ENCODE results near the gene ZSCAN31. TPM values are rescaled to one million over a fixed set of nuclear protein-coding genes. Genes with fewer than 3 reads are reported as not detected.

The ZSCAN31 gene
- total RNA-seq, 1 experiment from 2014 or later = 3.5 TPM

DNA sequence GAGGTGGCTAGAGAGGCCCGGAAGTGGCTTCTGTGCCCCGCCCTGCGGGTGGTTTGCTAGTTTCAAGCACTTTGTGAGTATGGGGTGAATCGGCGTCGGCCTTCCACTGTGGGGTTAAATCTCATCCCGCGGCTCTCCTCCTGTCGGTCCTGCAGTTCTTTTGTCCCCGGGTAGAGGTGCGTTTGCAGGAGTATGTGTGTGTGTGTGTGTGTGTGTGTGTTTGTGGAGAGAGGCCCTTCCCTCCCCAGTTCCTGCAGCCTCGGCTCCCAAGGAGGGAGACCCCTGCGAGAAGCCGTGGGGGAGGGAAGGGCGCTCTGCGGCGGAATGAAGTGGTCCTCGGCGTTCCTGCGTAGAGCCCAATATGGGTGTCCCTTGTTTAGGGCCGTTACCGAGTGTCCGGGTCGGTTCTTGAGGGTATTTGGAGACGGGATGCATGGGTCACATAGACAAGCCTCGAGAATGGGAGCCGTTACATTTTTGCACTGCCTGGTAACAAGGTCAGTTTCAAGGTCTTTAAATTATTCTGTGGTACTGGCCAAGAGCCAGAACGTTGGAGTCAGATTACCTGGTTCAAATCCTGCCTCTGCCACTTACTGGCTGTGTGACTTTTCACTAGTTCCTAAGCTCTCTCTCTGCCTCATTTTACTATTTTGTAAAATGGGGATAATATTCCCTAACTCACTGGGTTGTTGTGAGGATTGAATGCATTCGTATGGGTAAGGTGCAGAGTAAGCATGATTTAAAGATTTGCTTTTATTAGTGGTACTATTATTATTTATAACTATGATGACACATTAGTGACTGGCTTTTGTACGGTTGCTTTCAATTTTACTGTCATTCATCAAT, 14.2 kb upstream of the ZSCAN31 start, which contains the start of gene ZKSCAN3:
ZKSCAN3 (plus strand) TSS at position 56 of the 846 bp plus-strand sequence. CDS start 9,640 bp downstream, outside the sequence.
- intact Hi-C loops (cut with micrococcal nuclease; ENCODE audit: unreplicated experiment) = loop anchor here (2.0 kb wide), 1 partner anchor 83 kb away; the partner anchor contains the start of gene ZSCAN26
- TSS peak; percentile 85 for BruUV-seq (replicated peaks)
- peaks cover 24% of the 10 kb centered on the region for H3K27me3 ChIP-seq (replicated peaks; ENCODE audit: insufficient read depth, low read depth, low read length, poor library complexity)
- CTCF ChIA-PET = no interaction called here
- no peaks in the 10 kb centered on the region for H3K9me3 ChIP-seq (ENCODE audit: low read depth, low read length, poor library complexity, severe bottlenecking)
- no peaks in the 10 kb centered on the region for H3K36me3 ChIP-seq (ENCODE audit: insufficient read depth, low read length, poor library complexity, severe bottlenecking)
- H3K4me1 ChIP-seq (ENCODE audit: insufficient read depth, low read length, poor library complexity, severe bottlenecking) = peaks cover 7% of the 10 kb centered on the region
- H3K27ac ChIP-seq (ENCODE audit: low read depth, low read length, poor library complexity, severe bottlenecking) = peak within 1 kb of the TSS; percentile 79
- DNase-seq (ENCODE audit: low spot score) = peak; percentile 86
- POLR2A ChIA-PET (ENCODE audit: low non-redundant PET) = no interaction called here
- no peak for TF ChIP-seq EZH2 (IDR thresholded peaks at IDR 0.05; ENCODE audit: borderline replicate concordance, low read depth, low read length, poor library complexity, severe bottlenecking)
- TF ChIP-seq, protein P1, sequence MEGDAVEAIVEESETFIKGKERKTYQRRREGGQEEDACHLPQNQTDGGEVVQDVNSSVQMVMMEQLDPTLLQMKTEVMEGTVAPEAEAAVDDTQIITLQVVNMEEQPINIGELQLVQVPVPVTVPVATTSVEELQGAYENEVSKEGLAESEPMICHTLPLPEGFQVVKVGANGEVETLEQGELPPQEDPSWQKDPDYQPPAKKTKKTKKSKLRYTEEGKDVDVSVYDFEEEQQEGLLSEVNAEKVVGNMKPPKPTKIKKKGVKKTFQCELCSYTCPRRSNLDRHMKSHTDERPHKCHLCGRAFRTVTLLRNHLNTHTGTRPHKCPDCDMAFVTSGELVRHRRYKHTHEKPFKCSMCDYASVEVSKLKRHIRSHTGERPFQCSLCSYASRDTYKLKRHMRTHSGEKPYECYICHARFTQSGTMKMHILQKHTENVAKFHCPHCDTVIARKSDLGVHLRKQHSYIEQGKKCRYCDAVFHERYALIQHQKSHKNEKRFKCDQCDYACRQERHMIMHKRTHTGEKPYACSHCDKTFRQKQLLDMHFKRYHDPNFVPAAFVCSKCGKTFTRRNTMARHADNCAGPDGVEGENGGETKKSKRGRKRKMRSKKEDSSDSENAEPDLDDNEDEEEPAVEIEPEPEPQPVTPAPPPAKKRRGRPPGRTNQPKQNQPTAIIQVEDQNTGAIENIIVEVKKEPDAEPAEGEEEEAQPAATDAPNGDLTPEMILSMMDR (conservative IDR thresholded peaks at IDR 0.05; ENCODE audit: low read depth, low read length) = no peak
- peak within 1 kb of the TSS; percentile 91 for H3K4me3 ChIP-seq (ENCODE audit: low read depth, low read length, poor library complexity, severe bottlenecking)

- no peak for DNase-seq (ENCODE audit: low spot score)
- no peaks in the 10 kb centered on the region for H3K36me3 ChIP-seq (ENCODE audit: insufficient read depth, low read length, poor library complexity, severe bottlenecking)
- no peaks in the 10 kb centered on the region for H3K9me3 ChIP-seq (ENCODE audit: low read depth, low read length, poor library complexity, severe bottlenecking)
- TF ChIP-seq EZH2 (IDR thresholded peaks at IDR 0.05; ENCODE audit: borderline replicate concordance, low read depth, low read length, poor library complexity, severe bottlenecking) = no peak
- TF ChIP-seq, protein P1 (conservative IDR thresholded peaks at IDR 0.05; ENCODE audit: low read depth, low read length) = no peak
- ChIA-PET CTCF (no interaction called here), POLR2A (ENCODE audit: low non-redundant PET) (no interaction called here)
- H3K27me3 ChIP-seq (replicated peaks; ENCODE audit: insufficient read depth, low read depth, low read length, poor library complexity) = peaks cover 27% of the 10 kb centered on the region
- peak overlapping the region; percentile 79 for H3K27ac ChIP-seq (ENCODE audit: low read depth, low read length, poor library complexity, severe bottlenecking)
- peaks cover 7% of the 10 kb centered on the region for H3K4me1 ChIP-seq (ENCODE audit: insufficient read depth, low read length, poor library complexity, severe bottlenecking)
- BruUV-seq (replicated peaks) = no TSS peak
- intact Hi-C loops (cut with micrococcal nuclease; ENCODE audit: unreplicated experiment) = loop anchor here (2.0 kb wide), 1 partner anchor 83 kb away; the partner anchor contains the start of gene ZSCAN26
- peak overlapping the region; percentile 91 for H3K4me3 ChIP-seq (ENCODE audit: low read depth, low read length, poor library complexity, severe bottlenecking)
Observed at GRCh38 chr6:28349344-28349891, 13.5 kb upstream of the ZSCAN31 start.

GRCh38 chr6:28347119-28347518, 11.2 kb upstream of the ZSCAN31 start:
- TF ChIP-seq EZH2 (IDR thresholded peaks at IDR 0.05; ENCODE audit: borderline replicate concordance, low read depth, low read length, poor library complexity, severe bottlenecking) = no peak
- TF ChIP-seq, protein P1 (conservative IDR thresholded peaks at IDR 0.05; ENCODE audit: low read depth, low read length) = no peak
- H3K27me3 ChIP-seq (replicated peaks; ENCODE audit: insufficient read depth, low read depth, low read length, poor library complexity) = peaks cover 27% of the 10 kb centered on the region
- no peaks in the 10 kb centered on the region for H3K36me3 ChIP-seq (ENCODE audit: insufficient read depth, low read length, poor library complexity, severe bottlenecking)
- peaks cover 7% of the 10 kb centered on the region for H3K4me1 ChIP-seq (ENCODE audit: insufficient read depth, low read length, poor library complexity, severe bottlenecking)
- DNase-seq (ENCODE audit: low spot score) = no peak
- POLR2A ChIA-PET (ENCODE audit: low non-redundant PET) = no interaction called here
- CTCF ChIA-PET = no interaction called here
- no peak overlapping the region for H3K4me3 ChIP-seq (ENCODE audit: low read depth, low read length, poor library complexity, severe bottlenecking)
- BruUV-seq (replicated peaks) = no TSS peak
- no peak overlapping the region for H3K27ac ChIP-seq (ENCODE audit: low read depth, low read length, poor library complexity, severe bottlenecking)
- intact Hi-C loops (cut with micrococcal nuclease; ENCODE audit: unreplicated experiment) = no loop called here
- H3K9me3 ChIP-seq (ENCODE audit: low read depth, low read length, poor library complexity, severe bottlenecking) = no peaks in the 10 kb centered on the region

All from A673 (cell line).